CD4-positive, alpha-beta T cell (primary cell): ENCODE measurements around the gene CHD5. TPM values are rescaled to one million over a fixed set of nuclear protein-coding genes. Genes with fewer than 3 reads are reported as not detected.

Experiments
- ATAC-seq: fragments of 200-7000 bp; cut with Tn5 transposase; one replicate; pipeline ENCODE4 v1.10.0; 2022; ENCODE audit warnings: mild to moderate bottlenecking; ENCODE audit not compliant: poor library complexity
- CTCF ChIA-PET: fragments of 350-600 bp; sonication (Branson Sonifier 250); formaldehyde crosslinking; loops from one replicate; lab custom pipeline; 2021; ENCODE audit warnings: antibody characterized with exemption, inconsistent platforms; lab: Charles Lee
- POLR2A ChIA-PET: fragments of 350-600 bp; sonication (Branson Sonifier 250); formaldehyde crosslinking; loops from one replicate; lab custom pipeline; 2021; ENCODE audit warnings: antibody characterized with exemption, inconsistent platforms; lab: Charles Lee
- DNase-seq, 14 experiments: peaks; one replicate each; pipeline ENCODE4 v3.0.0-alpha.2; 2013 to 2020; ENCODE audit warnings: mixed read lengths in 2 of 14
- H3K27ac ChIP-seq, 2 donors: one replicate each; pipeline versions ENCODE4 v1.5.1 to v1.7.0; 2013; ENCODE audit warnings: low read length in 2 of 2, low read depth in 1 of 2, mild to moderate bottlenecking in 1 of 2
- H3K27me3 ChIP-seq, 2 experiments: 1 replicate in 1 of 2; 2 replicates in 1 of 2; pipeline versions ENCODE4 v1.6.1 to v1.7.0; 2013; ENCODE audit warnings: low read length in 2 of 2, control low read depth in 1 of 2, mild to moderate bottlenecking in 1 of 2, moderate library complexity in 1 of 2; ENCODE audit not compliant: insufficient read depth in 2 of 2, control insufficient read depth in 1 of 2
- H3K36me3 ChIP-seq: one replicate; pipeline ENCODE4 v1.6.1; 2013; ENCODE audit warnings: low read length, control low read depth; ENCODE audit not compliant: insufficient read depth
- H3K4me1 ChIP-seq: one replicate; pipeline ENCODE4 v1.6.1; 2013; ENCODE audit warnings: low read length, control low read depth; ENCODE audit not compliant: insufficient read depth
- H3K4me3 ChIP-seq: one replicate; pipeline ENCODE4 v1.5.1; 2013; ENCODE audit warnings: mild to moderate bottlenecking, low read length, moderate library complexity
- H3K9me3 ChIP-seq, 2 experiments: 1 replicate in 1 of 2; 2 replicates in 1 of 2; pipeline versions ENCODE4 v1.6.1 to v1.7.0; 2013; ENCODE audit warnings: low read length in 2 of 2, mild to moderate bottlenecking in 2 of 2, control low read depth in 1 of 2, moderate library complexity in 1 of 2; ENCODE audit not compliant: control insufficient read depth in 1 of 2, insufficient read depth in 1 of 2
- H3K27ac Mint-ChIP-seq: one replicate; pipeline ENCODE4 v1.8.0; 2020; ENCODE audit warnings: mixed read lengths
- H3K27me3 Mint-ChIP-seq: one replicate; pipeline ENCODE4 v1.8.0; 2021; ENCODE audit warnings: mixed read lengths
- H3K36me3 Mint-ChIP-seq: one replicate; pipeline ENCODE4 v1.8.0; 2021; ENCODE audit warnings: low read depth, mixed read lengths
- H3K4me1 Mint-ChIP-seq: one replicate; pipeline ENCODE4 v1.8.0; 2021; ENCODE audit warnings: low read depth, mixed read lengths
- H3K4me3 Mint-ChIP-seq: one replicate; pipeline ENCODE4 v1.8.0; 2020; ENCODE audit warnings: mild to moderate bottlenecking, mixed read lengths
- H3K9me3 Mint-ChIP-seq: one replicate; pipeline ENCODE4 v1.8.0; 2020; ENCODE audit warnings: mixed read lengths
- CTCF ChIP-seq: fragments of 200-600 bp; IDR thresholded peaks from one replicate; pipeline ENCODE4 v1.8.0; 2022; ENCODE audit warnings: antibody characterized with exemption, mild to moderate bottlenecking
- intact Hi-C, 2 experiments: fragments of 100-400 bp; cut with DNase I in 1 of 2; cut with micrococcal nuclease in 1 of 2; formaldehyde crosslinking; loops; one replicate each; pipeline versions ENCODE4 v1.15.1 to v1.9.0; 2023 to 2025; cut with DNase I, micrococcal nuclease
- total RNA-seq, 174 experiments: library from RNA in 2 of 174; stranded (reverse) in 2 of 174; gene quantifications; one replicate each; pipeline ENCODE4 v1.2.3 and lab custom pipeline; 2021 to 2026

The CHD5 gene
- total RNA-seq, 2 experiments from 2014 or later, result 0.25 to 0.34 TPM

- H3K36me3 ChIP-seq, result no peaks in the 10 kb centered on the region
- H3K27me3 ChIP-seq, result peaks cover 11 to 13% of the 10 kb centered on the region in 2 experiments
- no peak overlapping the region for H3K4me3 ChIP-seq
- TF ChIP-seq CTCF, result no peak
- H3K4me1 ChIP-seq, result peaks cover 12% of the 10 kb centered on the region
- Mint-ChIP-seq H3K27ac (no peak overlapping the region), H3K4me3 (no peak overlapping the region), H3K4me1 (peaks cover 9% of the 10 kb centered on the region), H3K27me3 (peaks cover 8% of the 10 kb centered on the region), H3K36me3 (no peaks in the 10 kb centered on the region), H3K9me3 (no peaks in the 10 kb centered on the region)
- H3K27ac ChIP-seq, result no peak overlapping the region
- intact Hi-C loops, result no loop called here
- ChIA-PET POLR2A (no interaction called here), CTCF (no interaction called here)
- ATAC-seq (no peak), DNase-seq (no peak)
- H3K9me3 ChIP-seq, result peaks cover 0 to 4% of the 10 kb centered on the region in 2 experiments
Observed at GRCh38 chr1:6145396-6145750, 34.7 kb downstream of the CHD5 start.

GRCh38 chr1:6144647-6145395 lies 35.3 kb downstream of the CHD5 start:
- DNase-seq, result no peak
- CTCF ChIA-PET, result no interaction called here
- H3K4me1 ChIP-seq, result peaks cover 12% of the 10 kb centered on the region
- H3K9me3 ChIP-seq, result peaks cover 0 to 4% of the 10 kb centered on the region in 2 experiments
- no peaks in the 10 kb centered on the region for H3K36me3 ChIP-seq
- H3K27me3 ChIP-seq, result peaks cover 11 to 13% of the 10 kb centered on the region in 2 experiments
- no peak overlapping the region for H3K27ac ChIP-seq
- intact Hi-C loops, result no loop called here
- no peak overlapping the region for H3K4me3 Mint-ChIP-seq
- no peak for TF ChIP-seq CTCF
- H3K36me3 Mint-ChIP-seq, result no peaks in the 10 kb centered on the region
- ATAC-seq, result no peak
- peaks cover 8% of the 10 kb centered on the region for H3K27me3 Mint-ChIP-seq
- POLR2A ChIA-PET, result no interaction called here
- H3K27ac Mint-ChIP-seq, result no peak overlapping the region
- no peak overlapping the region for H3K4me3 ChIP-seq
- peaks cover 9% of the 10 kb centered on the region for H3K4me1 Mint-ChIP-seq
- H3K9me3 Mint-ChIP-seq, result no peaks in the 10 kb centered on the region

- ATAC-seq, result no peak
- Histone ChIP-seq H3K27ac (no peak overlapping the region), H3K36me3 (no peaks in the 10 kb centered on the region), H3K9me3 (peaks cover 0 to 4% of the 10 kb centered on the region in 2 experiments), H3K27me3 (peaks cover 7 to 12% of the 10 kb centered on the region in 2 experiments), H3K4me3 (no peak overlapping the region), H3K4me1 (peaks cover 11% of the 10 kb centered on the region)
- no peak overlapping the region for H3K27ac Mint-ChIP-seq
- no peak overlapping the region for H3K4me3 Mint-ChIP-seq
- no peak for TF ChIP-seq CTCF
- ChIA-PET CTCF (no interaction called here), POLR2A (interaction anchor here (0.6 kb wide), 1 partner anchor 44 kb away, joined by 3 read pairs; no protein-coding TSS in a partner anchor)
- no peak for DNase-seq
- H3K9me3 Mint-ChIP-seq, result no peaks in the 10 kb centered on the region
- H3K4me1 Mint-ChIP-seq, result peaks cover 9% of the 10 kb centered on the region
- no peaks in the 10 kb centered on the region for H3K36me3 Mint-ChIP-seq
- intact Hi-C loops, result no loop called here
- H3K27me3 Mint-ChIP-seq, result peaks cover 8% of the 10 kb centered on the region
Observed at GRCh38 chr1:6144175-6144574, 35.9 kb downstream of the CHD5 start.
